ENCODE results near the gene HELZ.
"Not testable (repeated sequence)": the region's sequence is repeated elsewhere in the genome, so short reads cannot be mapped to it uniquely, and the experiment has no call there.

HELZ gene

DNA sequence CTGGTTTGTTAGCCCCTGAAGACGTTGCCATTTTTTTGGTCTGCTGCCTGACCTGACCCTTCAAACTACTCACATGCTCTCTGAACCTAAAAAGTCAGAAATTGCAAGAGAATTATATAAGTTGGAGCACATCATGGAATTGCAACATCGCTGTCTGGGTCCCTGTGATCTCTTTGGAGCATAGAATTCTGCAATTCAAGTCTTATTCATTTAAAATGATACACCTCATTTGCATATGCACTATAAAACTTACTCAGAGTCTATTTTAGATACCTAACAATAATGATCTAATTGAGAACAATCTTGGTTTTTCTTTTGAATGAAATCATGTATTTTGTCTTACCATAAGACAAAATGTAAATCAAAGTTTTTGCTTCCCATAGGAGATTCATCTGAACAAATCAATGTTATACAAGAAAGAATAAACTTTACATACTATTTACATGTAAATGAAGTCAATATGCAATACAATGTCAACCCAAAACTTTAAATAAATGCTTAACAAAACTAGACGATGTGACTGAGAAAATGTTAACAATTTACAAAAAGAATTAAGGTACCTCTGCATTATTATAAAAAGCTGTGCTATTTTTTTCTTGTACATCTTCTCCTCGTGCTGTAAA lies 99.7 kb downstream of the HELZ start:
- DNase-seq (ENCODE audit: low read depth) = no peak

DNA sequence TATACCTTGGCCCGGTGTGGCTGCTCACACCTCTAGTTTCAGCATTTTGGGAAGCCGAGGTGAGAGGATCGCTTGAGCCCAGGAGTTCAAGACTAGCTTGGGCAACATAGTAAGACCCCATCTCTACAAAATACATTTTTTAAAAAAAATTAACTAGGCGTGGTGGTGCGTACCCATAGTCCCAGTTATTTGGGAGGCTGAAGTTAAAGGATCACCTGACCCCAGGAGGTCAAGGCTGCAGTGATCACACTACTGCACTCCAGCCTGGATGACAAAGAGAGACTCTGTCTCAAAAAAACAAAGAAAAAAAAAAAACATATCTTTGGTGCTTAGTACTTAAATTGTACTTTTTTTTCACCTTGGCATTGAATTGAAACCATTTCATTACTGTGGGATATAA lies 101.7 kb downstream of the HELZ start:
- no peak for DNase-seq (ENCODE audit: low read depth)

DNA sequence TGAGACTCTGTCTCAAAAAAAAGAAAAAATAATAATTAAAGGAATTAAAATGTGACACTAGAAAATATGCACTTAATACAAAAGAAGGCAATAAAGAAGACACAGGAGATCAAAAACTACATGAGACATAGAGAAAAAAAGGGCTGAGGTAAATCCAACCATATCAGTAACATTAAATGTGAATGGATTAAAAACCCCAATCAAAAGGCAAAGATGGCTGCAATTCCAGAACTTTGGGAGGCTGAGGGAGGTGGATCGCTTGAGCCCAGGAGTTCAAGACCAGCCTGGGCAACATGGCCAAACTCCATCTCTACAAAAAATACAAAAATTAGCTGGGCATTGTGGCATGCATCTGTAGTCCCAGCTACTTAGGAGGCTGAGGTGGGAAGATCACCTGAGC lies 103.0 kb downstream of the HELZ start:
- not testable (repeated sequence) for DNase-seq (ENCODE audit: low read depth)

DNA sequence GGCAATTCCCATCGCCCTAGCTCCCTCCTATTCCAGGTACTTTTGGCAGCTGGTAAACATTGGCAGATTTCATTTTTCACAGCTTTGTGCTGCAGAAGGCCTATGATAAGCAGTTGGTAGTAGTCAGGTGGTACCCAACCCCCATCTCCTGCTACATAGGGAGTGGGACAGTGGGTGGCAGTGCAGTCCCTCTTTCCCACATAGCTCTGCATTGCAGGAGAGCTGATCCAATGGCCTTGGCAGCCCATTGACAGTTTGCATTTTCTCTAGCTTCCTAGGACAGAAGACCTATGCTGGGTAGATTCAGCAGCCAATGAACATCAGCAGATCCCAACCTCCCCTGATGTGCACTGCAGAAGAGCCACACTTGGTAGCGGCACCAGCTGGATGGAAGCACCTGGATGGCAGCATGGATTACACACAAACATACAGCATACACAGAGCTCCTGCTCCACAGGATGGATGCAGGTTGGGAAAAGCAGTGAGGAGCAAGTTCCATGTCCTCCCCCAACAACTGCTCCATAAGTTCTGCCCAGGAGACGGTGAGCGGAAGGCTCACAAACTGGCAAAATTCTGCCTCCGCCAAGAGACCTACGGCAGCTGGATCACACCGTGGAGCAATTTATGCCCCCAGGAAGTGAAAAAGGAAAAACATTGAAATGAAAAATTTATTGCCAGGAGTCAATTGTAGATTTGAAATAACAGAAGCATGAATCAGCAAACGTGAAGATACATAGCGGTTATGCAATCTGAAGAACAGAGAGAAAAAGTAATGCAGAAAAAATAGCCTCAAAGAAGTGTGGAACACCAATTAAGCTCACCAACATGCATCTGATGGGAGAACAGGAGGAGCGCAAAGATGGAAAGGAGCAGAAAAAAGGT lies 105.0 kb downstream of the HELZ start:
- no peak for DNase-seq (ENCODE audit: low read depth)

DNA sequence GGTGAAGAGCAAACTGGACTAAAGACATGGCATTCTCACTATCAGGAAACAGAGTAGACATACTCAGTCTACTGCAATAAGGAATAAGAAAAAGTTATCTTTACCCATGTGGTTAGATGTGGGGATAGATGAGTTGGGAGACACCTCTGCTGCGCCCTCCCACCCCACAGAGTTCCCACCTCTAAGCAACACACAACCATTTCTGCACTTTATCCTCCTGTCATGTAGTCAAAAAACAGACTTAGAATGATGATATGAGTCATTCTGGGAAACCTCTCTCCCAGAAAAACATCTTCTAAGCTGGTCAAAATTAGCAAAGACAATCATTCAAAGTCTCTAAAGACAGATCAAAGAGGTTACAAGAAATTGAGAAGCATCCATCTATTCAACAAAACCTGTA lies 105.7 kb downstream of the HELZ start:
- no peak for DNase-seq (ENCODE audit: low read depth)

DNA sequence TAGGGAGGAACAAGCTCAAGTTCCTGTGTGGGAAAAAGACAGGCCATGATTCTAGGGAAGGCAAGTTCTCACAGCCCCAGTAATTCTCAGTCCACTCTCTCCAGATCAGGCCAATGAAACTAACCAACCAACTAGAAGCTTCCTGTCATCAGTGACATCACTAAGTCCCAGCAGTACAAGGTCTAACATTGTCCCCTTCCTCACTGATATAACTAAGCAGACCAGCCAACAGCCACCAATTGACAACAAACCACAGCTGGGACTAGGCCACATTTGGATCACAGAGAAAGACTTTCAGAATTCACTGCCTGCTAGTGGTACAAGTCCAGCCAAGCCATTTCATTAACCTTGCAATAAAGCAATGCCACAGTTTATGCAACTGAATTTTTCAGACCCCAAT lies 106.6 kb downstream of the HELZ start:
- DNase-seq (ENCODE audit: low read depth) = no peak

DNA sequence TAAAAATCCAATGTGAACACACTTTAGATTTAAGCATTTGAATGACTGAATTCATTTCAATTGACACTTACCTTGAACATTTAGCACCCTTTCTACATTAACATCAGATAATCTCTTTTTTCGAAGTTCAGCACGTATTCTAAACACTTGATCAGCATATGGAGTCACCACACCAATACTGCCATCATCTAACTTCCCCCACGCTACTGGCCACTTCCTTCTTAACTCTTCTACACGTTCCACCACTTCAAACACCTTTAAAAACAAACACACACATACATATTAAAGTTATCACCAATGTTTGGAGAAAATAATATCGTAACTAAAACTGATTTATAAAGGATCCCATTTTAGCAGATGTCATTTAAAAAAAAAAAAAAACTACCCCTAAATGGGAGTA lies 107.1 kb downstream of the HELZ start:
- DNase-seq (ENCODE audit: low read depth) = no peak

DNA sequence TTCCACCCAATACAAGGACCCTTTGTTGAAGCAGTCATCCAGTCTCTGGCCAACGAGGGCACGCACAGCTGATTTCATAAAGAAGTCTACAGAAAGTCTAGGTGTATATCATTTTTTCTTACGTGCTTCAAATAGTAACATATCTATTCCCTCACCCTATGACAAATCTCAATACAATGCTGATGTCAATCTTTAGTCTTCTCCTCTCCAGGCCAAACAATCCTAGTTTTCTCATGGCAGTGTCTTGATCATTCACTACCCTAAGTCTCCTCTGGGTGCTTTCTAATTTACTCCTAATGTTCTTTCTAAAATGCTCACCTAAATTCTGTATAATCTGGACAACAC lies 108.0 kb downstream of the HELZ start:
- DNase-seq (ENCODE audit: low read depth) = no peak

DNA sequence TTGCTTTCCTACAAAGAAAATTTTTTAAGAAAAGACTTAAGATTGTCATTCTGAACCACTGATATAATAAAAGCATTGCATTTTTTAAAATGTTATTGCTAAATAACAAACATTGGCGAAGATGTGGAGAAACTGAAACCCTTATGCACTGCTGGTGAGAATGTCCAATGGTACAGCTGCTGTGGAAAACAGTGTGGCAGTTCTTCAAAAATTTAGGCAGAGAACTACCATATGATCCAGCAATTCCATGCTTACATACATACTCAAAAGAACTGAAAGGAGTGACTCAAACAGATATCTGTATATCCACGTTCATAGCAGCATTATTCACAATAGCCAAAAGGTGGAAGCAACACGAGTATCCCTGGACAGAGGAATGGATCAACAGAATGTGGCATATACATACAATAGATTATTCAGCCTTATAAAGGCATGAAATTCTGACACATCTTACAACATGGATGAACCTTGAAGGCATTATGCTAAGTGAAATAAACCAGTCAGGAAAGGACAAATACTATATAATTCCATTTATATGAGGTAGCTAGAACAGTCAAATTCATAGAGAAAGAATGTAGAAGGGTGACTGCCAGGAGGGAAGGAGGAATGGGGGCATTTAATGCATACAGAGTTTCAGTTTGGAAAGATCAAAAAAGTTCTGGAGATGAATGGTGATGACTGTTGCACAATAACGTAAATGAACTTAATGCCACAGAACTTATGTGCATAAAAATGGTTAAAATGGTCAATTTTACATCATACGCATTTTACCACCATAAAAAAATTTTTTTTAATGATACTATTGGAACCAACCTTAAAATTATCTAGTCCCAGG lies 108.6 kb downstream of the HELZ start:
- DNase-seq (ENCODE audit: low read depth) = no peak

DNA sequence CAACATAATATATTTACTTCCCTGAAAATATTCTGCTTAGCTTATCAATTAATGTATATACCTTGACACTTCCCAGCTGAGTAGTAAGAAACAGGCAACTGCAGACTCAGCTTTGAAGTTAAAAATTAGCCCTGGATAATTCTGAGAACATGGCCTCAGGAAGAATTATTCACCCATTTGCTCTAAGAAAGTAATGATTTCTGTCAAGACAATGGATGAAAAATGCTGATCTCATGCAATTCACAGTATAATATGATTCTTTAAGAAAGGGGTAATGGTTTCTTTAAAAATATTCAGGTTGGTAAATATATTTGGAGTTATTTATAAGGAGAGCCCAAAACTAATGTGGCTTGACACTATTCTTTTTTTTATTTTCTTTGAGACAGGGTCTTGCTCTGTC lies 111.8 kb downstream of the HELZ start:
- DNase-seq (ENCODE audit: low read depth) = no peak

DNA sequence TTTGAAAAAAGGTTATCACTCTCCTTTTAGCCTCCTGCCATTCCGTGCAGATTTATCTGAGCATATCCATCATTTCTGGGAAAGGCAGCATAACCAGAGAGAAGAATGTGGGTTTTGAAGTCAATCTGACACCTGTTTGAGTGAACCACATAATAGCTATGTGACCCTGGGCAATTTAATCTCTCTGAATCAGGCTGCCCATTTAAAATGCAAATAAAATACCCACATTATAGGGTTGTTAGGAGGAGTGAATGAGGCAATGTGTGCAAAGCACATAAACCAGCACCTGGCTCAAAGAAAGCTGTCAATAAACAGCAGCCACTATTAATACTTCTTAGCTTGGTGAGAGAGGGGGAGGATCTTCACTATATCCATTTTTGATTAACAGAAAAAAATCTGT lies 112.6 kb downstream of the HELZ start:
- DNase-seq (ENCODE audit: low read depth) = no peak

DNA sequence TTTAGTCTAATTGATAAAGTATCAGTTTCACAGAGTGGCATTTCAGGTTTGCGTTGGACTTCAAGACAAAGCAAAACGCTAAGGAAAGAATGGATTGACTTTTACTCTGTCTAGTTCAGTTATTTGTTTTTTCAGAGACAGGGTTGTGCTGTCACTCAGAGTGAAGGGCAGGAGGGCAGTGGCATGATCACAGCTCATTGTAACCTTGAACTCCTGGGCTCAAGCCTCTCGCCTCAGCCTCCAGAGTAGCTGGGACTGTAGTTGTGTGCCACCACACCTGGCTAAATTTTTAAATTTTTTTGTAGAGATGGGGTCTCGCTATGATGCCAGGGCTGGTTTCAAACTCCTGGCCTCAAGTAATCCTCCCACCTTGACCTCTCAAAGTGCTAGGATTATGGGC lies 114.2 kb downstream of the HELZ start:
- no peak for DNase-seq (ENCODE audit: low read depth)

DNA sequence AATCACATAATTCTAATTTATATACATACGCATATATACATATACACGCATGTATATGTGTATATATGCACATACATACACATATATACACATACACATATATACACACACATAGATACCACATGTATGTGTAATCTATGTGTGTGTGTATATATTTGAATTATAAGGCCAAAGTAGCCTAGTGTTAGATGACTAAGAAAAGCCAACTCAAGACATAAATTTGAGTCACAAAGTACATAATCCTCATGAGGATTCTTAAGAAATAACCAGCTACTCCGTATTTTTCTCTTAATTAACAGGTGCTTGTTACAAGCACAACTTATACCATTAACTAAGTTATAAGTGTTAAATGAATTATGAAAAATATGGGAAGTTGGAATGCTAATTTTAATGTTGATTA lies 115.7 kb downstream of the HELZ start:
- DNase-seq (ENCODE audit: low read depth) = no peak

DNA sequence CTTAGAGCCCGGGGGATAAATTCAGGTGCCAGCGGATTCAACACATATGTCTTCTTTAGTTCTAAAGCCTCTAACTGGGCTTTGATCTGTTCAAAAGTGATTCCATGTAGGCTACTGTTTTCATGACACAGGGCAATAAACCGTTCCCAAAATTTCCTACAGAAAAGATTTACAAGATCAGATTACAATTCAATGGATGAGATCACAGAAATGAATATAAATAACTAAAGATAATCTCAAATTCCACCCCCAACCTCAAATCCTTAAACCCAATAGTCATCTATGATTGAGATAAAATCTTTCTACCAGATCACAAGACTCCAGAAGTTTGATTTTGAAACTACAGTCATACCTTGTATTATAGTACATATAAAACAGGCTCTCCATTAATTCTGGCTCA lies 116.3 kb downstream of the HELZ start:
- DNase-seq (ENCODE audit: low read depth) = no peak

DNA sequence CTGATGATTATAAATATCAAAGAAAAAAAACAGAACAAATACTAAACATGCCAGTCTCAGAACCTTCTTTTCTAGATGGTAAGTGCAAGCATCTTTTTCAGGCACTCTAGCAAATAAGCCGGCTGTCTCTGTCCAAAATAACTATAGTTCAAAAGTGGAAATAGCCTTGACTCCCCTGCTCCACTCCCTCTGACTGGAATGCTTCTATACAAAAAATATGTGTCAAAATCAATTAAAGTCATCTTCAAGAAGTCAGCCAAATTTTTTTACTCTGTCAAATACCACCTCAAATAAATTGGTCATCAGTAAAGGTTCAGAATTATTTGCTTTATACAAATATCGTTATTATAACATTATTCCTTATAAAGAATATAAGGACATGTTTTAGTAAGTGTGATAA lies 117.1 kb downstream of the HELZ start:
- DNase-seq (ENCODE audit: low read depth) = no peak

DNA sequence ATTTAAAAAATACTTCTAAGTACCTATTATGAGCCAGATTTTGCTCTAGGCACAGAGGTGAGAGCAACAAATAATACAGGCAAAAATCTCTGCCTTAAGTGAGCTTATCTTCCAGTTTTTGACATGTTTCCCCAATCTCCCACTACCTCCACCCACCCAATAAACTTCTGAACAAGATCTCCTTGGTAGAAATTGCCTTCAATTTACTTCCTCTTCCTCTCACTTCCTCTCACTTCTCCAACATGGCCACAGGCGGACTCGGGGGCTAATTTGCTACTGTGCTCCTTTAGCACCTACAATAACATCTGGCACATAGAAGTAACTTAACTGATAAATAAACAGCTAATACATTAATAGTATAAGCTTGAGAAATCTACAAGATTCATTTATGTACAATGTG lies 118.0 kb downstream of the HELZ start:
- no peak for DNase-seq (ENCODE audit: low read depth)

DNA sequence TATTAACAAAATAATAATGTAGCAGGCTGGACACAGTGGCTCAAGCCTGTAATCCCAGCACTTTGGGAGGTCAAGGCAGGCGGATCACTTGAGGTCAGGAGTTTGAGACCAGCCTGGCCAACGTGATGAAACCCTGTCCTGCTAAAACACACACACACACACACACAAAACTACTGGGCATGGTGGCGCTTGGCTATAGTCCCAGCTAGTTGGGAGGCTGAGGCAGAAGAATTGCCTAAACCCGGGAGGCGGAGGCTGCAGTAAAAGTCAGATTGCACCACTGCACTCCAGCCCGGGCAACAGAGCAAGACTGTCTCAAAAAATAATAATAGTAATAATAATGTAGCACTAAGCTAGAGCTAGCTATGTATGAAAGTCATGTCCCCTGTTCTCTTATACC lies 118.5 kb downstream of the HELZ start:
- not testable (repeated sequence) for DNase-seq (ENCODE audit: low read depth)

DNA sequence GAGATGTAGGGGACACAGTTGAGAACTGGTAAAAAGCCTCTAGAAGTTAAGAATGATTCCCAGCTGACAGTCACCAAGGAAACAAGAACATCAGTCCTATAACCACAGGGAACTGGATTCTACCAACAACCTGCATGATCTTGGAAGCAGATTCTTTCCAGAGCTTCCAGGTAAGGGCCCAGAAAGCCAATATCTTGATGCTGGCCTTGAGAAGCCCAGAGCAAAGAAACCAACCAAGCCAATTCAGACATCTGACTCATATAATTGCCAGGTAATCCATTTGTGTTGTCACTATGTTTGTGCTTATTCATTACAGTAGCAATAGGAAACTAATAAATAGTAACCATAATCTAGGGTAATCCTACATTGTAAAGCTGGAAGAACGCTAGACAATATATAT lies 119.1 kb downstream of the HELZ start:
- no peak for DNase-seq (ENCODE audit: low read depth)

DNA sequence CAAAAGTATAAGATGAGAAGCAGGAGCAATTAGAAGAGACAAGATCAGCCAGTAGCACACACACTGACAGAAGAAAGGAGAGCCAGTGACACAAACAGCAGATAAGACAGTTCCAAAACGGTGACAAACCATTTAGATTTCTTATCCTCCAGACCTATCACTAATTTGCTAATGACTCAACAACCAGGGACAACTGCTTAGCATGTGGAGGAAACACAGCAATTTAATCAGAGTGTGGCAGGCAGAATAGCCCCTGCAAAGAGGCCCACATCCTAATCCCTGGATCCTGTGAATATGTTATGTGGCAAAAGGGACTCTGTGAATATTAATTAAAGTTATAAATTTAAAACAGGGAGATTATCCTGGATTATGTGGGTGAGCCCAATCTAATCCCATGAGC lies 119.6 kb downstream of the HELZ start:
- DNase-seq (ENCODE audit: low read depth) = no peak

DNA sequence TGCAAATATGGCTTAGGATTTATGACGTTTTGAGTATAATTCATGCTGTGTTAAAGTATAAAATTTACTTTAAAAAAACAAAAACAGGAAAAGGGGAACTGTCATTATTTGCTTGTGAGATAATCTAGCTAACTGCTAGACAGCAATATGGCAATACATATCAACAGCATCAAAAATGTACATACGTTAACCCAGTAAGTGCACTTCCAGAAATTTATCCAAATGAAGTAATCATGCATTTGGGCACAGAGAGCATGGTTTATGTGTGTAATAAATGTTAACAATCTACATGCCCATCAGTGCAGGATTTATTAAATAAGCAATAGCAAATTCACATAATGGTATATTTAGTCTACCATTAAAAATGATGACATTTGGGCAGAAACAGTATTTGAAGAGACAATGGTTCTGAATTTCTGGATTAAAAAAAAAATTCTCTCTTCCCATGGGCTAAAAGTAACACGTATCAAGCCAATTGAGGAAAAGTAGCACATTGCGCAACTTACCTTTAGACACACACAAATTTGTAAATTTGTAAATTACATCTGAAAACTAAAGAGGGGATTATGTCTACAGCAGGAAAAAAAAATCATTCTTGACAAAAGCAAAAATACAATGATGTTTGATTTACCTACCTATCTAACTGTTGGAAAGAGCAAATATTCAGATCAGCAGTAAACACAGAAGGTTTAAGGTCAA lies 120.4 kb downstream of the HELZ start:
- DNase-seq (ENCODE audit: low read depth) = no peak

DNA sequence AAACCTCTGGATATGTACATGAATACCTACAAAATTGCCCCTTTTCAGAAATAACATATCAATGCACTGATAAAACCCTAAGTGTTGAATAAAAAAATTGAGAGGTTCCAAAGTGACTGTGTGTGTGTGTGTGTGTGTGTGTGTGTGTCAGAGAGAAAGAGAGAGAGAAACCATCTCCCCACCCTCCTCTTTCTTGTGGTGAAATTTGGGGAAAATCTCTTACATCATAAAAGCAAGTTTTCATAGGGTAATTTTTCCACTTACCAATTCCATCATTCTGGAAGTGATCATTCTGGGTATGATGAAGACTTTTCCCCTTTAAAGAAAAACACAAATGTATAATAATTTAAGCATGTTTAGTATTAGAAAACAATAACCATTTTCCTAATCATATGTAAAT lies 121.3 kb downstream of the HELZ start:
- DNase-seq (ENCODE audit: low read depth) = no peak

DNA sequence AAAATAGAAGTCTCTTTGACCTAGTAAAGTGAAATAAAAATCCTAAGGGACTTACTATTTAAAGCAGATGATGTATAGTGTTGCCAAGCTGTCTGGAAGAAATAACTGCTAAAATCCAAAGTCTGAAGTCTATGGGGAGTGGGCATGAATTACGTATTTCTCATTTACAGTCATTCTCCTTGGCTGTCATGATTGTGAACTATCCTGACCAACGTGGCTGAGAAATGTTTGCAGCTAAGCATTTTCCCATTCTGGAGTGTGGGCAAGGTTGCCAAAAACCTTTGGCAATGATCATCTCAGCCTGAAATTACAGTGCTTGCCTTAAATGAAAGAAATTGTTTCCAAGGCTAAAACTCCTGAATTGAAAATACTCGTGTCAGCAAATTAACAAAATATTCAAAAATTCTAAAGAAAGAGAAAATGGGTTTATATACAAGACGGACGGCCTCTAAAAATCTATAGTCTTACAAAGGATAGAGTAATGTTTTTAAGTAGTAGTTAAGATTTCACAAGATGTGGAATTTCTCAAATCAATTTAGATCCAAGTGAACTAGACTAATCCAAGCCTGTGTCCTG lies 123.6 kb downstream of the HELZ start:
- no peak for DNase-seq (ENCODE audit: low read depth)
